SK-N-SH (cell line): ENCODE results near the gene CRYBB3. TPM values are rescaled to one million over a fixed set of nuclear protein-coding genes. Genes with fewer than 3 reads are reported as not detected.
"Not testable (repeated sequence)": the region's sequence is repeated elsewhere in the genome, so short reads cannot be mapped to it uniquely, and the experiment has no call there.

Experiments used
- CTCF ChIA-PET: fragments of 300-600, 350-600 bp; formaldehyde crosslinking; extraction: SDS; loops from one replicate; lab custom pipeline; 2021; lab: Yijun Ruan, JAX
- POLR2A ChIA-PET: fragments of 350-600 bp; sonication (Branson Sonifier 250); formaldehyde crosslinking; extraction: SDS; loops from one replicate; lab custom pipeline; 2020; ENCODE audit warnings: antibody characterized with exemption, inconsistent platforms; lab: Yijun Ruan, JAX
- DNase-seq: peaks from one replicate; pipeline ENCODE4 v3.0.0; 2012
- H2AFZ ChIP-seq: fragments of 200-600 bp; sonication (generic); 2 replicates; pipeline ENCODE4 v1.8.1; 2016; ENCODE audit warnings: antibody characterized with exemption, mild to moderate bottlenecking, low read depth
- H3F3A ChIP-seq: fragments of 200-600 bp; sonication (generic); replicated peaks from 2 replicates; pipeline ENCODE3; 2016; ENCODE audit warnings: antibody characterized with exemption, mild to moderate bottlenecking; ENCODE audit not compliant: insufficient read depth
- H3K27ac ChIP-seq, 2 experiments: fragments of 200-500 bp in 1 of 2; fragments of 200-600 bp in 1 of 2; sonication (Bioruptor generic) in 1 of 2; sonication (generic), shearing (Covaris generic) in 1 of 2; 2 replicates each; pipeline versions ENCODE4 v1.5.1 to v1.6.1; 2014 to 2016; ENCODE audit warnings: low read depth in 2 of 2, inconsistent platforms in 1 of 2, low read length in 1 of 2, mild to moderate bottlenecking in 1 of 2, mixed read lengths in 1 of 2
- H3K27me3 ChIP-seq: fragments of 200-600 bp; sonication (generic), shearing (Covaris generic); 2 replicates; pipeline ENCODE4 v1.6.1; 2016; ENCODE audit warnings: mixed run types; ENCODE audit not compliant: insufficient read depth
- H3K36me3 ChIP-seq, 2 experiments: fragments of 200-500 bp in 1 of 2; fragments of 200-600 bp in 1 of 2; sonication (Bioruptor generic) in 1 of 2; sonication (generic) in 1 of 2; replicated peaks in 1 of 2; 2 replicates each; pipeline versions ENCODE3 to v1.5.1; 2014 to 2016; ENCODE audit warnings: low read length in 1 of 2, mild to moderate bottlenecking in 1 of 2; ENCODE audit not compliant: insufficient read depth in 2 of 2, control insufficient read depth in 1 of 2
- H3K4me1 ChIP-seq, 2 experiments: fragments of 200-500 bp in 1 of 2; fragments of 200-600 bp in 1 of 2; sonication (Bioruptor generic) in 1 of 2; sonication (generic), shearing (Covaris generic) in 1 of 2; 2 replicates each; pipeline versions ENCODE4 v1.5.1 to v1.6.1; 2014 to 2016; ENCODE audit warnings: low read depth in 1 of 2, low read length in 1 of 2, mixed run types in 1 of 2; ENCODE audit not compliant: insufficient read depth in 2 of 2, control insufficient read depth in 1 of 2
- H3K4me2 ChIP-seq: fragments of 200-600 bp; sonication (generic), shearing (Covaris generic); 2 replicates; pipeline ENCODE4 v1.6.1; 2017; ENCODE audit warnings: mixed run types
- H3K4me3 ChIP-seq, 2 experiments: fragments of 200-500 bp in 1 of 2; fragments of 200-600 bp in 1 of 2; sonication (Bioruptor generic) in 1 of 2; sonication (generic), shearing (Covaris generic) in 1 of 2; 2 replicates each; pipeline versions ENCODE4 v1.5.1 to v1.8.1; 2014 to 2016; ENCODE audit warnings: low read depth in 2 of 2, inconsistent platforms in 1 of 2, low read length in 1 of 2, mild to moderate bottlenecking in 1 of 2, mixed read lengths in 1 of 2, moderate library complexity in 1 of 2
- H3K79me2 ChIP-seq: fragments of 200-600 bp; sonication (generic); 2 replicates; pipeline ENCODE4 v1.8.1; 2017; ENCODE audit warnings: mild to moderate bottlenecking; ENCODE audit not compliant: insufficient read depth
- H3K9ac ChIP-seq: fragments of 200-600 bp; sonication (generic); 2 replicates; pipeline ENCODE4 v1.6.1; 2017; ENCODE audit warnings: mixed run types
- H3K9me2 ChIP-seq: fragments of 200-600 bp; sonication (generic); 2 replicates; pipeline ENCODE4 v1.6.1; 2017; ENCODE audit warnings: mixed run types
- H3K9me3 ChIP-seq: fragments of 200-600 bp; sonication (generic); 2 replicates; pipeline ENCODE4 v1.6.1; 2017; ENCODE audit warnings: mixed run types, mild to moderate bottlenecking, moderate library complexity
- H4K20me1 ChIP-seq: fragments of 200-600 bp; sonication (generic); 2 replicates; pipeline ENCODE4 v1.6.1; 2017; ENCODE audit warnings: mild to moderate bottlenecking, mixed run types; ENCODE audit not compliant: insufficient read depth
- CHD2 ChIP-seq: fragments of 150-350 bp; IDR thresholded peaks from 2 replicates; pipeline ENCODE4 v1.6.1; 2018; ENCODE audit warnings: low read length; ENCODE audit not compliant: partially characterized antibody
- EZH2phosphoT487 ChIP-seq: fragments of 200-600 bp; sonication (generic); IDR thresholded peaks from 2 replicates; pipeline ENCODE4 v1.6.1; 2017; ENCODE audit warnings: low read depth, mixed run types, mild to moderate bottlenecking, antibody characterized with exemption, moderate library complexity, borderline replicate concordance
- NRF1 ChIP-seq: IDR thresholded peaks from 2 replicates; pipeline ENCODE4 v1.6.1; 2012; ENCODE audit warnings: low read depth, mild to moderate bottlenecking, low read length
- RAD21 ChIP-seq: IDR thresholded peaks from 2 replicates; pipeline ENCODE4 v1.6.1; 2012; ENCODE audit warnings: mild to moderate bottlenecking, low read length
- RCOR1 ChIP-seq: fragments of 150-350 bp; IDR thresholded peaks from 2 replicates; pipeline ENCODE4 v1.6.1; 2017; ENCODE audit warnings: antibody characterized with exemption, low read length
- RXRA ChIP-seq: IDR thresholded peaks from 2 replicates; pipeline ENCODE4 v1.4.0; 2012; ENCODE audit warnings: low read depth, mild to moderate bottlenecking, borderline replicate concordance
- SIN3A ChIP-seq: IDR thresholded peaks from 2 replicates; pipeline ENCODE4 v1.6.1; 2012; ENCODE audit warnings: low read depth, mild to moderate bottlenecking, low read length, moderate library complexity, borderline replicate concordance
- TAF1 ChIP-seq: IDR thresholded peaks from 2 replicates; pipeline ENCODE4 v1.6.1; 2012; ENCODE audit warnings: low read depth, mild to moderate bottlenecking, low read length, moderate library complexity, borderline replicate concordance
- TCF12 ChIP-seq: IDR thresholded peaks from 2 replicates; pipeline ENCODE4 v1.4.0; 2012
- YY1 ChIP-seq: IDR thresholded peaks from 2 replicates; pipeline ENCODE4 v1.4.0; 2012; ENCODE audit warnings: low read depth, mild to moderate bottlenecking
- WGBS: methylation state at CpG from one replicate; pipeline ENCODE4 v1.1.6; 2017; ENCODE audit warnings: low lambda C conversion rate; 5-methylcytosine and 5-hydroxymethylcytosine counted together
- polyA plus RNA-seq, 3 experiments: library from polyadenylated mRNA; depleted of rRNA; stranded (reverse); fragments of >200 nt; gene quantifications; 2 replicates each; pipeline ENCODE4 v1.2.3, GENCODE V29; 2012
- TF ChIP-seq, protein P1 (sequence below): IDR thresholded peaks from 2 replicates; pipeline ENCODE4 v1.6.1; 2012; ENCODE audit warnings: mild to moderate bottlenecking, low read depth, low read length, moderate library complexity
- TF ChIP-seq, protein P2 (sequence below): IDR thresholded peaks from 2 replicates; pipeline ENCODE4 v1.4.0; 2012; ENCODE audit warnings: low read depth

The CRYBB3 gene
- polyA plus RNA-seq, 1 of the 3 experiments (the other 2 are of a cell fraction) = 0.35 TPM

DNA sequence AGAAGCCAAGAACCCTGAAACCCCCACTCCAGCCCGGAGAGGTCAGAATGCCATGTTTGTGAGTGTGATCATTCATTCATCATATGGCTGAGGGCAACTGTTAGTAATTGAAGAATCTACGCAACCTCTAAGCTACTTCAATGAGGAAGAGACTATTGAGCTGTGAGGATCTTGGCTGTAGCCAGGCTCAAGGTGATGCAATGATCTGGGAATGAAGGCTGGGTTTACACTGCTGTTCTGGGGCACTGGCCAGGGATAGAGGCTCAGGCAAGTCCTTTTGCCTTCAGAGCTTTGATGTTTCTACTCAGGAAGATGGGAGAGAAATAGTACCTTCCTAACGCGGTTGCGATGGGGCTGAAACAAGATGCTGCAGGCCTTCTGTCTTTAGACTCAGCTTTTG is 32.6 kb downstream of the CRYBB3 start:
- DNase-seq = no peak
- H3K4me1 ChIP-seq = peaks cover 0 to 4% of the 10 kb centered on the region in 2 experiments; a peak in 1 of 4 replicates
- no peaks in the 10 kb centered on the region for H4K20me1 ChIP-seq
- ChIA-PET POLR2A (no interaction called here), CTCF (interaction anchor here (0.6 to 1.8 kb wide), 3 partner anchors 321 to 540 kb away, joined by 3 to 6 read pairs (median 3); no protein-coding TSS in a partner anchor)
- TF ChIP-seq CHD2 (no peak), YY1 (no peak), RXRA (no peak), SIN3A (no peak), RCOR1 (no peak), TAF1 (no peak), TCF12 (no peak), EZH2phosphoT487 (no peak), RAD21 (no peak), NRF1 (no peak)
- TF ChIP-seq, protein P1, sequence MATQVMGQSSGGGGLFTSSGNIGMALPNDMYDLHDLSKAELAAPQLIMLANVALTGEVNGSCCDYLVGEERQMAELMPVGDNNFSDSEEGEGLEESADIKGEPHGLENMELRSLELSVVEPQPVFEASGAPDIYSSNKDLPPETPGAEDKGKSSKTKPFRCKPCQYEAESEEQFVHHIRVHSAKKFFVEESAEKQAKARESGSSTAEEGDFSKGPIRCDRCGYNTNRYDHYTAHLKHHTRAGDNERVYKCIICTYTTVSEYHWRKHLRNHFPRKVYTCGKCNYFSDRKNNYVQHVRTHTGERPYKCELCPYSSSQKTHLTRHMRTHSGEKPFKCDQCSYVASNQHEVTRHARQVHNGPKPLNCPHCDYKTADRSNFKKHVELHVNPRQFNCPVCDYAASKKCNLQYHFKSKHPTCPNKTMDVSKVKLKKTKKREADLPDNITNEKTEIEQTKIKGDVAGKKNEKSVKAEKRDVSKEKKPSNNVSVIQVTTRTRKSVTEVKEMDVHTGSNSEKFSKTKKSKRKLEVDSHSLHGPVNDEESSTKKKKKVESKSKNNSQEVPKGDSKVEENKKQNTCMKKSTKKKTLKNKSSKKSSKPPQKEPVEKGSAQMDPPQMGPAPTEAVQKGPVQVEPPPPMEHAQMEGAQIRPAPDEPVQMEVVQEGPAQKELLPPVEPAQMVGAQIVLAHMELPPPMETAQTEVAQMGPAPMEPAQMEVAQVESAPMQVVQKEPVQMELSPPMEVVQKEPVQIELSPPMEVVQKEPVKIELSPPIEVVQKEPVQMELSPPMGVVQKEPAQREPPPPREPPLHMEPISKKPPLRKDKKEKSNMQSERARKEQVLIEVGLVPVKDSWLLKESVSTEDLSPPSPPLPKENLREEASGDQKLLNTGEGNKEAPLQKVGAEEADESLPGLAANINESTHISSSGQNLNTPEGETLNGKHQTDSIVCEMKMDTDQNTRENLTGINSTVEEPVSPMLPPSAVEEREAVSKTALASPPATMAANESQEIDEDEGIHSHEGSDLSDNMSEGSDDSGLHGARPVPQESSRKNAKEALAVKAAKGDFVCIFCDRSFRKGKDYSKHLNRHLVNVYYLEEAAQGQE = no peak
- TF ChIP-seq, protein P2, sequence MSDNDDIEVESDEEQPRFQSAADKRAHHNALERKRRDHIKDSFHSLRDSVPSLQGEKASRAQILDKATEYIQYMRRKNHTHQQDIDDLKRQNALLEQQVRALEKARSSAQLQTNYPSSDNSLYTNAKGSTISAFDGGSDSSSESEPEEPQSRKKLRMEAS = no peak
- H3K4me2 ChIP-seq = no peak overlapping the region
- H2AFZ ChIP-seq = no peak overlapping the region
- no peaks in the 10 kb centered on the region for H3K9me3 ChIP-seq
- no peak overlapping the region for H3K27ac ChIP-seq
- no peak overlapping the region for H3K9ac ChIP-seq
- no peaks in the 10 kb centered on the region for H3K79me2 ChIP-seq
- H3K4me3 ChIP-seq = no peak overlapping the region
- WGBS = 75% methylated on average over 5 of the region's 5 CpGs
- no peaks in the 10 kb centered on the region for H3K36me3 ChIP-seq
- no peaks in the 10 kb centered on the region for H3F3A ChIP-seq
- no peaks in the 10 kb centered on the region for H3K9me2 ChIP-seq
- no peaks in the 10 kb centered on the region for H3K27me3 ChIP-seq

DNA sequence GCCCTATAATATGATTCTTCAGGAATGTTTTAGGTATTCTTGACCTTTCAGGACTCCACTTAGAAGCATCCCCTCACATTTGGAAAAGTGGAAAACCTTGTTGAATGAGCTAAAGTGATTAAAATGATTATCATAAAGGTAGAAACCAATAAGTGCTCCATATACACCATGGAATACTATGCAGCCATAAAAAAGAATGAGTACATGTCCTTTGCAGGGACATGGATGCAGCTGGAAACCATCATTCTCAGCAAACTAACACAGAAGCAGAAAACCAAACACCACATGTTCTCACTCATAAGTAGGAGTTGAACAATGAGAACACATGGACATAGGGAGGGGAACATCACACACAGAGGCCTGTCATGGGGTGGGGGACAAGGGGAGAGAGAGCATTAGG is 34.0 kb downstream of the CRYBB3 start:
- POLR2A ChIA-PET, H3K4me3 ChIP-seq, H2AFZ ChIP-seq, H3K9me2 ChIP-seq, H3K79me2 ChIP-seq, H3F3A ChIP-seq, H3K9ac ChIP-seq, H4K20me1 ChIP-seq, H3K4me2 ChIP-seq, H3K4me1 ChIP-seq, H3K27ac ChIP-seq, H3K27me3 ChIP-seq, DNase-seq, H3K9me3 ChIP-seq, H3K36me3 ChIP-seq: not testable (repeated sequence)
- CTCF ChIA-PET = interaction anchor here (3.9 kb wide), 1 partner anchor 539 kb away, joined by 52 read pairs; no protein-coding TSS in a partner anchor
